Ishikawa (cell line): Measurements from ENCODE around the gene METTL21A.

Experiments used
- CEBPB ChIP-seq: IDR thresholded peaks from 2 replicates; pipeline ENCODE4 v1.6.1; 2012
- CREB1 ChIP-seq: IDR thresholded peaks from 2 replicates; pipeline ENCODE4 v1.6.1; 2012; ENCODE audit warnings: low read depth
- EGR1 ChIP-seq: IDR thresholded peaks from 2 replicates; pipeline ENCODE4 v1.6.1; 2012
- EP300 ChIP-seq: IDR thresholded peaks from 2 replicates; pipeline ENCODE4 v1.6.1; 2012; ENCODE audit warnings: borderline replicate concordance
- MAX ChIP-seq: IDR thresholded peaks from 2 replicates; pipeline ENCODE4 v1.6.1; 2012
- RAD21 ChIP-seq: IDR thresholded peaks from 2 replicates; pipeline ENCODE4 v1.6.1; 2012; ENCODE audit warnings: low read depth
- TCF12 ChIP-seq: IDR thresholded peaks from 2 replicates; pipeline ENCODE4 v1.6.1; 2012; ENCODE audit warnings: low read depth
- YY1 ChIP-seq: IDR thresholded peaks from 2 replicates; pipeline ENCODE4 v1.6.1; 2012; ENCODE audit warnings: low read depth

DNA sequence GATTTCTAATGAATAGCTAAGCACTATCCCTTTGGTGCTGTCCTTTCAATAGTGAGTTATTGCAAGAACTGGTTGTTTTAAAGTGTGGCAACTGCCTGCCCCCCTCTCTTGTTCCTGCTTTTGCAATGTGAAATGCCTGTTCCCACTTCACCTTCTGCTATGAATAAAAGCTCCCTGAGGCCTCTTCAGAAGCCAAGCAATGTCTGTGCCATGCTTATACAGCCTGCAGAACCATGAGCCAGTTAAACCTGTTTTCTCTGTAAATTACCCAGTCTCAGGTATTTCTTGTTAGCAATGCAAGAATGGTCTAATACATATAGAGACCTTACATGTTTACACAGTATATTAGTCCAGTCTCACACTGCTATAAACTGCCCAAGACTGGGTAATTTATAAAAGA, 15.0 kb upstream of the METTL21A start:
- TF ChIP-seq EGR1 (no peak), MAX (no peak), YY1 (no peak), EP300 (no peak), CEBPB (no peak), CREB1 (no peak), TCF12 (no peak), RAD21 (no peak)
